Lung (tissue), 12 donors: ENCODE data around the gene VPS11. TPM values are rescaled to one million over a fixed set of nuclear protein-coding genes. Genes with fewer than 3 reads are reported as not detected.

Experiments used
- ATAC-seq: fragments of 200-7000 bp; cut with Tn5 transposase; one replicate; pipeline ENCODE4 v1.9.1; 2020; ENCODE audit warnings: moderate number of reproducible peaks; ENCODE audit not compliant: insufficient read depth, low FRiP score
- DNase-seq, 3 donors: peaks; one replicate each; pipeline ENCODE4 v3.0.0-alpha.2; 2013 to 2017
- H3K27ac ChIP-seq, 2 donors: one replicate each; pipeline ENCODE4 v1.5.1; 2013; ENCODE audit warnings: mild to moderate bottlenecking in 2 of 2, moderate library complexity in 2 of 2, control low read depth in 1 of 2, inconsistent platforms in 1 of 2, low read depth in 1 of 2, low read length in 1 of 2
- H3K27me3 ChIP-seq, 3 donors: one replicate each; pipeline ENCODE4 v1.5.1; 2013; ENCODE audit warnings: low read length in 2 of 3; ENCODE audit not compliant: control insufficient read depth in 3 of 3, insufficient read depth in 3 of 3
- H3K36me3 ChIP-seq, 4 donors: one replicate each; pipeline ENCODE4 v1.5.1; 2013; ENCODE audit warnings: low read length in 4 of 4, mild to moderate bottlenecking in 1 of 4, moderate library complexity in 1 of 4; ENCODE audit not compliant: control insufficient read depth in 4 of 4, insufficient read depth in 4 of 4
- H3K4me1 ChIP-seq, 5 donors: one replicate each; pipeline ENCODE4 v1.5.1; 2013; ENCODE audit warnings: low read length in 5 of 5, mild to moderate bottlenecking in 2 of 5, moderate library complexity in 1 of 5; ENCODE audit not compliant: control insufficient read depth in 5 of 5, insufficient read depth in 5 of 5
- H3K4me3 ChIP-seq: one replicate; pipeline ENCODE4 v1.5.1; 2013; ENCODE audit warnings: mild to moderate bottlenecking, control low read depth, moderate library complexity
- H3K9ac ChIP-seq, 2 donors: one replicate each; pipeline ENCODE4 v1.5.1; 2013; ENCODE audit warnings: low read length in 2 of 2, control low read depth in 1 of 2; ENCODE audit not compliant: insufficient read depth in 1 of 2
- H3K9me3 ChIP-seq, 4 donors: one replicate each; pipeline ENCODE4 v1.5.1; 2013; ENCODE audit warnings: low read length in 3 of 4, mild to moderate bottlenecking in 1 of 4, moderate library complexity in 1 of 4; ENCODE audit not compliant: control insufficient read depth in 4 of 4, insufficient read depth in 3 of 4
- WGBS, 2 donors: extraction: QIAGEN DNeasy Blood & Tissue Kit; methylation state at CpG; one replicate each; pipeline ENCODE4 v1.1.7; 2013; 5-methylcytosine and 5-hydroxymethylcytosine counted together
- polyA plus RNA-seq, 2 donors: library from polyadenylated mRNA; stranded (reverse); fragments of 200-250 nt; gene quantifications; one replicate each; pipeline ENCODE4 v1.2.1, GENCODE V29; 2013
- total RNA-seq, 2 donors: library from RNA; depleted of rRNA in 1 of 2; stranded (reverse); fragments of >200 nt in 1 of 2; gene quantifications; one replicate each; pipeline ENCODE4 v1.2.1, GENCODE V29; 2014 to 2021
- TF ChIP-seq, protein P1 (sequence below): IDR thresholded peaks from 2 replicates; pipeline ENCODE4 v1.5.1; 2012; ENCODE audit warnings: mild to moderate bottlenecking; ENCODE audit errors: control extremely low read depth, extremely low read depth
- donor health status: control.
- donor health status: control.
- donor health status: Bipolar disorder and iron deficiency.
- donor health status: healthy.
- donor health status: DM: yes; HTN: yes; CAD: no.

The VPS11 gene
- total and polyA plus RNA-seq, 4 donors = 33.8 to 56.1 (median 35.3) TPM

DNA sequence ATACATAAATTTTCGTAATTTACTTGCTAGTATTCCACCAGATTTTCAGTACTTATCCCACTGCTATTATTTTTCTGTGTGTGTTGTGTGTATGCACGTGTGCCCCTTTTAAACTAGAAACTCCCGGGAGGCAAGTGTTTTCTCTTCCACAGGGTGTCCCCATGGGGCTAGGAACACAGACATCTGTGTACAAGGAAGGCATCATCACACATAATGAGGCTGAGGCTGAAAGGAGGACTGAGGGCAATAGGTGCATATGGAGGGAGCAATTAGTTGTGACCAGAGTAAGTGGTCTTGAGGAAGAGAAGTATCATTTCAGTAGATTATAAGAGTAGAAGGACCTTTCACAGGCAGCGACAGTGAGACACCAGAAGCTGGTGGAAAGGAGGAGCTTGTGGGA lies 36.2 kb downstream of the VPS11 start:
- Histone ChIP-seq H3K9me3 (peaks cover 0 to 2% (median 0%) of the 10 kb centered on the region in 4 donors), H3K4me1 (peaks cover 4 to 40% (median 23%) of the 10 kb centered on the region in 5 donors), H3K9ac (no peak overlapping the region), H3K27me3 (no peaks in the 10 kb centered on the region), H3K4me3 (no peak overlapping the region), H3K36me3 (peaks cover 0 to 2% (median 0%) of the 10 kb centered on the region in 4 donors), H3K27ac (no peak overlapping the region)
- TF ChIP-seq, protein P1, sequence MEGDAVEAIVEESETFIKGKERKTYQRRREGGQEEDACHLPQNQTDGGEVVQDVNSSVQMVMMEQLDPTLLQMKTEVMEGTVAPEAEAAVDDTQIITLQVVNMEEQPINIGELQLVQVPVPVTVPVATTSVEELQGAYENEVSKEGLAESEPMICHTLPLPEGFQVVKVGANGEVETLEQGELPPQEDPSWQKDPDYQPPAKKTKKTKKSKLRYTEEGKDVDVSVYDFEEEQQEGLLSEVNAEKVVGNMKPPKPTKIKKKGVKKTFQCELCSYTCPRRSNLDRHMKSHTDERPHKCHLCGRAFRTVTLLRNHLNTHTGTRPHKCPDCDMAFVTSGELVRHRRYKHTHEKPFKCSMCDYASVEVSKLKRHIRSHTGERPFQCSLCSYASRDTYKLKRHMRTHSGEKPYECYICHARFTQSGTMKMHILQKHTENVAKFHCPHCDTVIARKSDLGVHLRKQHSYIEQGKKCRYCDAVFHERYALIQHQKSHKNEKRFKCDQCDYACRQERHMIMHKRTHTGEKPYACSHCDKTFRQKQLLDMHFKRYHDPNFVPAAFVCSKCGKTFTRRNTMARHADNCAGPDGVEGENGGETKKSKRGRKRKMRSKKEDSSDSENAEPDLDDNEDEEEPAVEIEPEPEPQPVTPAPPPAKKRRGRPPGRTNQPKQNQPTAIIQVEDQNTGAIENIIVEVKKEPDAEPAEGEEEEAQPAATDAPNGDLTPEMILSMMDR = no peak
- WGBS, 2 donors = 68 to 69% methylated on average over 4 of the region's 4 CpGs
- no peak for ATAC-seq
- no peak for DNase-seq

- H3K27ac ChIP-seq = peak within 1 kb of the TSS; percentile 58 to 91
- peaks cover 0 to 2% (median 0%) of the 10 kb centered on the region in 4 donors for H3K9me3 ChIP-seq
Observed at GRCh38 chr11:119106564-119107537, 39.2 kb downstream of the VPS11 start, which contains the start of gene C2CD2L. TSS of gene C2CD2L (plus strand) at chr11:119107344. CDS start at chr11:119107742, 398 bp downstream.

GRCh38 chr11:119107538-119108145 lies 40.0 kb downstream of the VPS11 start:
- TF ChIP-seq, protein P1 = no peak

More at GRCh38 chr11:119106564-119107537, 39.2 kb downstream of the VPS11 start, which contains the start of gene C2CD2L:
- Histone ChIP-seq H3K4me3 (peak within 1 kb of the TSS; percentile 90), H3K4me1 (peaks cover 0 to 27% (median 17%) of the 10 kb centered on the region in 5 donors), H3K9ac (peak within 1 kb of the TSS; percentile 26 to 89), H3K27me3 (no peaks in the 10 kb centered on the region), H3K36me3 (peaks cover 0 to 16% (median under 1%) of the 10 kb centered on the region in 4 donors)
- ATAC-seq (peak; percentile 94), DNase-seq (peak; percentile 91 to 94 (median 92))
- 1% methylated on average over 44 to 49 of the region's 49 CpGs for WGBS, 2 donors
- TF ChIP-seq, protein P1 = no peak

More at GRCh38 chr11:119107538-119108145, 40.0 kb downstream of the VPS11 start:
- WGBS, 2 donors = 0 to 1% methylated on average over 48 to 65 of the region's 65 CpGs
- Histone ChIP-seq H3K4me3 (peak overlapping the region; percentile 90), H3K36me3 (peaks cover 0 to 23% (median 2%) of the 10 kb centered on the region in 4 donors), H3K9me3 (peaks cover 0 to 2% (median 0%) of the 10 kb centered on the region in 4 donors), H3K27ac (peak overlapping the region; percentile 51 to 90), H3K9ac (no peak overlapping the region), H3K27me3 (no peaks in the 10 kb centered on the region), H3K4me1 (peaks cover 0 to 25% (median 16%) of the 10 kb centered on the region in 5 donors)
- DNase-seq = no peak
- ATAC-seq = peak; percentile 8
